HG03108 (cell line): ENCODE measurements around the gene MAP3K7CL.

Source experiments
- ATAC-seq: cut with Tn5 transposase; IDR thresholded peaks from one replicate; pipeline ENCODE4 v1.9.1; 2021; ENCODE audit warnings: moderate library complexity; ENCODE audit not compliant: unreplicated experiment

Gene MAP3K7CL

GRCh38 chr21:29130270-29130969, at the start of gene MAP3K7CL:
Gene MAP3K7CL, plus strand, starts transcription at chr21:29130644. Its CDS starts 2,701 bp downstream, at chr21:29133345.
- ATAC-seq: peak; percentile 48

GRCh38 chr21:29082046-29082815, 48.2 kb upstream of the MAP3K7CL start:
- no peak for ATAC-seq

- no peak for ATAC-seq
Observed at GRCh38 chr21:29083306-29083705, 47.1 kb upstream of the MAP3K7CL start.

- ATAC-seq: no peak
Observed at GRCh38 chr21:29084372-29084771, 46.1 kb upstream of the MAP3K7CL start.

- no peak for ATAC-seq
Observed at GRCh38 chr21:29085106-29085752, 45.2 kb upstream of the MAP3K7CL start.

GRCh38 chr21:29091033-29091432, 39.4 kb upstream of the MAP3K7CL start:
- no peak for ATAC-seq

GRCh38 chr21:29092102-29092959, 38.1 kb upstream of the MAP3K7CL start:
- no peak for ATAC-seq

GRCh38 chr21:29096218-29097015, 34.0 kb upstream of the MAP3K7CL start:
- ATAC-seq: no peak

- no peak for ATAC-seq
Observed at GRCh38 chr21:29098156-29098555, 32.3 kb upstream of the MAP3K7CL start.

- ATAC-seq: no peak
Observed at GRCh38 chr21:29102791-29103257, 27.6 kb upstream of the MAP3K7CL start.

- ATAC-seq: peak; percentile 56
Observed at GRCh38 chr21:29104239-29104708, 26.2 kb upstream of the MAP3K7CL start.

- ATAC-seq: no peak
Observed at GRCh38 chr21:29105218-29105617, 25.2 kb upstream of the MAP3K7CL start.

- ATAC-seq: no peak
Observed at GRCh38 chr21:29114765-29115500, 15.5 kb upstream of the MAP3K7CL start.

- ATAC-seq: no peak
Observed at GRCh38 chr21:29115899-29116298, 14.5 kb upstream of the MAP3K7CL start.

- no peak for ATAC-seq
Observed at GRCh38 chr21:29117372-29117955, 13.0 kb upstream of the MAP3K7CL start.

- ATAC-seq: peak; percentile 57
Observed at GRCh38 chr21:29121759-29122158, 8.7 kb upstream of the MAP3K7CL start.

- ATAC-seq: no peak
Observed at GRCh38 chr21:29124645-29125044, 5.8 kb upstream of the MAP3K7CL start.

- ATAC-seq: peak; percentile 64
Observed at GRCh38 chr21:29125191-29125590, 5.3 kb upstream of the MAP3K7CL start.

- ATAC-seq: no peak
Observed at GRCh38 chr21:29125979-29126378, 4.5 kb upstream of the MAP3K7CL start.
